WTC11 (cell line): ENCODE data around the gene EPM2A. TPM values are rescaled to one million over a fixed set of nuclear protein-coding genes. Genes with fewer than 3 reads are reported as not detected.

ENCODE experiments used
- ATAC-seq: fragments of 200-7000 bp; cut with Tn5 transposase; 2 replicates; pipeline ENCODE4 v1.10.0; 2021; ENCODE audit warnings: mild to moderate bottlenecking, moderate library complexity
- CTCF ChIA-PET: fragments of 300-600 bp; sonication (Branson Sonifier 250); formaldehyde crosslinking; loops from one replicate; lab custom pipeline; 2021; ENCODE audit warnings: antibody characterized with exemption; lab: Charles Lee
- POLR2A ChIA-PET: fragments of 350-600 bp; sonication (Branson Sonifier 250); formaldehyde crosslinking; loops from one replicate; lab custom pipeline; 2021; ENCODE audit warnings: antibody characterized with exemption; lab: Charles Lee
- DNase-seq: peaks from one replicate; pipeline ENCODE4 v3.0.0; 2021; ENCODE audit warnings: low spot score
- H3K27ac Mint-ChIP-seq: 2 replicates; pipeline ENCODE4 v1.8.0; 2021; ENCODE audit warnings: mixed read lengths
- H3K27me3 Mint-ChIP-seq: 2 replicates; pipeline ENCODE4 v1.8.0; 2021; ENCODE audit warnings: low read depth, mild to moderate bottlenecking, moderate library complexity, mixed read lengths
- H3K36me3 Mint-ChIP-seq: 2 replicates; pipeline ENCODE4 v1.8.0; 2021; ENCODE audit warnings: mixed read lengths
- H3K4me1 Mint-ChIP-seq: 2 replicates; pipeline ENCODE4 v1.8.0; 2022; ENCODE audit warnings: mixed read lengths
- H3K4me3 Mint-ChIP-seq: 2 replicates; pipeline ENCODE4 v1.8.0; 2021; ENCODE audit warnings: mild to moderate bottlenecking, moderate library complexity, mixed read lengths
- H3K9me3 Mint-ChIP-seq: 2 replicates; pipeline ENCODE4 v1.8.0; 2021; ENCODE audit warnings: mixed read lengths
- ATF1 ChIP-seq: sonication (generic); formaldehyde crosslinking; IDR thresholded peaks from 2 replicates; pipeline ENCODE4 v1.8.1; 2023; ENCODE audit warnings: mild to moderate bottlenecking, moderate library complexity, missing genetic modification reagents
- CBFB ChIP-seq: sonication (generic); formaldehyde crosslinking; IDR thresholded peaks from 2 replicates; pipeline ENCODE4 v1.8.1; 2022; ENCODE audit warnings: mild to moderate bottlenecking, low read depth, missing genetic modification reagents
- CREB1 ChIP-seq: sonication (generic); formaldehyde crosslinking; IDR thresholded peaks from 2 replicates; pipeline ENCODE4 v1.8.0; 2023; ENCODE audit warnings: mild to moderate bottlenecking, missing genetic modification reagents
- FOXP1 ChIP-seq: sonication (generic); formaldehyde crosslinking; IDR thresholded peaks from 2 replicates; pipeline ENCODE4 v1.8.0; 2022; ENCODE audit warnings: missing genetic modification reagents, mild to moderate bottlenecking, moderate library complexity, borderline replicate concordance
- JUN ChIP-seq: sonication (generic); formaldehyde crosslinking; IDR thresholded peaks from 2 replicates; pipeline ENCODE4 v1.8.0; 2023; ENCODE audit warnings: mild to moderate bottlenecking, missing genetic modification reagents
- MYBL2 ChIP-seq: sonication (generic); formaldehyde crosslinking; IDR thresholded peaks from 2 replicates; pipeline ENCODE4 v1.8.1; 2023; ENCODE audit warnings: mild to moderate bottlenecking, moderate library complexity, missing genetic modification reagents
- NFATC4 ChIP-seq: fragments of 250-450 bp; sonication (Bioruptor Pico); IDR thresholded peaks from 2 replicates; pipeline ENCODE4 v1.9.0; 2021; ENCODE audit warnings: mild to moderate bottlenecking
- NR3C1 ChIP-seq: sonication (generic); formaldehyde crosslinking; conservative IDR thresholded peaks from 2 replicates; pipeline ENCODE4 v1.8.1; 2023; ENCODE audit warnings: low read depth, mild to moderate bottlenecking, missing genetic modification reagents
- SOX15 ChIP-seq: fragments of 250-450 bp; sonication (Bioruptor Pico); IDR thresholded peaks from 2 replicates; pipeline ENCODE4 v1.9.0; 2021; ENCODE audit warnings: mild to moderate bottlenecking
- STAT6 ChIP-seq: sonication (generic); formaldehyde crosslinking; conservative IDR thresholded peaks from 2 replicates; pipeline ENCODE4 v1.8.1; 2023; ENCODE audit warnings: mild to moderate bottlenecking, low read depth, missing genetic modification reagents, moderate library complexity
- TEAD4 ChIP-seq: sonication (generic); formaldehyde crosslinking; IDR thresholded peaks from 2 replicates; pipeline ENCODE4 v1.8.0; 2022; ENCODE audit warnings: mild to moderate bottlenecking, missing genetic modification reagents
- ZBTB21 ChIP-seq: sonication (generic); formaldehyde crosslinking; IDR thresholded peaks from 2 replicates; pipeline ENCODE4 v1.8.1; 2023; ENCODE audit warnings: mild to moderate bottlenecking, missing genetic modification reagents, borderline replicate concordance
- ZNF232 ChIP-seq: sonication (generic); formaldehyde crosslinking; IDR thresholded peaks from 2 replicates; pipeline ENCODE4 v1.8.0; 2022; ENCODE audit warnings: mild to moderate bottlenecking, missing genetic modification reagents
- ZNF317 ChIP-seq: sonication (generic); formaldehyde crosslinking; IDR thresholded peaks from 2 replicates; pipeline ENCODE4 v1.8.1; 2023; ENCODE audit warnings: low read depth, mild to moderate bottlenecking, moderate library complexity, missing genetic modification reagents, borderline replicate concordance
- ZNF416 ChIP-seq: fragments of 250-450 bp; sonication (Bioruptor Pico); IDR thresholded peaks from 2 replicates; pipeline ENCODE4 v1.9.0; 2021; ENCODE audit warnings: mild to moderate bottlenecking, inconsistent platforms
- ZNF671 ChIP-seq: fragments of 250-450 bp; sonication (Bioruptor Pico); IDR thresholded peaks from 2 replicates; pipeline ENCODE4 v1.8.0; 2021; ENCODE audit warnings: mild to moderate bottlenecking
- total RNA-seq: library from RNA; stranded (reverse); gene quantifications from 3 replicates; pipeline ENCODE4 v1.2.3, GENCODE V29; 2021
- TF ChIP-seq, protein P1 (sequence below): sonication (generic); formaldehyde crosslinking; IDR thresholded peaks from 2 replicates; pipeline ENCODE4 v1.8.1; 2023; ENCODE audit warnings: mild to moderate bottlenecking, moderate library complexity, missing genetic modification reagents
- TF ChIP-seq, protein P2 (sequence below): sonication (generic); formaldehyde crosslinking; IDR thresholded peaks from 2 replicates; pipeline ENCODE4 v1.8.1; 2023; ENCODE audit warnings: mild to moderate bottlenecking, missing genetic modification reagents, moderate library complexity
- TF ChIP-seq, protein P3 (sequence below): fragments of 250-450 bp; sonication (Bioruptor Pico); IDR thresholded peaks from 2 replicates; pipeline ENCODE4 v1.9.0; 2021; ENCODE audit warnings: mild to moderate bottlenecking

Gene EPM2A
- total RNA-seq, 1 experiment from 2014 or later = 5.3 TPM

GRCh38 chr6:145623231-145623630, 112.1 kb downstream of the EPM2A start:
- no peak overlapping the region for H3K27ac Mint-ChIP-seq
- no peaks in the 10 kb centered on the region for H3K27me3 Mint-ChIP-seq
- H3K9me3 Mint-ChIP-seq = peaks cover 7% of the 10 kb centered on the region; the same call in 1 of the 2 replicates
- TF ChIP-seq ZNF671 (CRISPR knock-in tag) (no peak), SOX15 (CRISPR knock-in tag) (no peak), MYBL2 (CRISPR knock-in tag) (no peak), CBFB (CRISPR knock-in tag) (no peak), JUN (no peak), NFATC4 (CRISPR knock-in tag) (no peak), FOXP1 (no peak), ZNF232 (CRISPR knock-in tag) (no peak), ZBTB21 (CRISPR knock-in tag) (no peak)
- TF ChIP-seq, protein P1, sequence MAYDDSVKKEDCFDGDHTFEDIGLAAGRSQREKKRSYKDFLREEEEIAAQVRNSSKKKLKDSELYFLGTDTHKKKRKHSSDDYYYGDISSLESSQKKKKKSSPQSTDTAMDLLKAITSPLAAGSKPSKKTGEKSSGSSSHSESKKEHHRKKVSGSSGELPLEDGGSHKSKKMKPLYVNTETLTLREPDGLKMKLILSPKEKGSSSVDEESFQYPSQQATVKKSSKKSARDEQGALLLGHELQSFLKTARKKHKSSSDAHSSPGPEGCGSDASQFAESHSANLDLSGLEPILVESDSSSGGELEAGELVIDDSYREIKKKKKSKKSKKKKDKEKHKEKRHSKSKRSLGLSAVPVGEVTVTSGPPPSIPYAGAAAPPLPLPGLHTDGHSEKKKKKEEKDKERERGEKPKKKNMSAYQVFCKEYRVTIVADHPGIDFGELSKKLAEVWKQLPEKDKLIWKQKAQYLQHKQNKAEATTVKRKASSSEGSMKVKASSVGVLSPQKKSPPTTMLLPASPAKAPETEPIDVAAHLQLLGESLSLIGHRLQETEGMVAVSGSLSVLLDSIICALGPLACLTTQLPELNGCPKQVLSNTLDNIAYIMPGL (CRISPR knock-in tag) = no peak
- TF ChIP-seq, protein P2, sequence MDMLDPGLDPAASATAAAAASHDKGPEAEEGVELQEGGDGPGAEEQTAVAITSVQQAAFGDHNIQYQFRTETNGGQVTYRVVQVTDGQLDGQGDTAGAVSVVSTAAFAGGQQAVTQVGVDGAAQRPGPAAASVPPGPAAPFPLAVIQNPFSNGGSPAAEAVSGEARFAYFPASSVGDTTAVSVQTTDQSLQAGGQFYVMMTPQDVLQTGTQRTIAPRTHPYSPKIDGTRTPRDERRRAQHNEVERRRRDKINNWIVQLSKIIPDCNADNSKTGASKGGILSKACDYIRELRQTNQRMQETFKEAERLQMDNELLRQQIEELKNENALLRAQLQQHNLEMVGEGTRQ (CRISPR knock-in tag) = no peak
- TF ChIP-seq, protein P3, sequence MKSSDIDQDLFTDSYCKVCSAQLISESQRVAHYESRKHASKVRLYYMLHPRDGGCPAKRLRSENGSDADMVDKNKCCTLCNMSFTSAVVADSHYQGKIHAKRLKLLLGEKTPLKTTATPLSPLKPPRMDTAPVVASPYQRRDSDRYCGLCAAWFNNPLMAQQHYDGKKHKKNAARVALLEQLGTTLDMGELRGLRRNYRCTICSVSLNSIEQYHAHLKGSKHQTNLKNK (CRISPR knock-in tag) = no peak
- peak; percentile 48 for ATAC-seq
- no peak overlapping the region for H3K4me3 Mint-ChIP-seq
- no peaks in the 10 kb centered on the region for H3K36me3 Mint-ChIP-seq
- H3K4me1 Mint-ChIP-seq = no peaks in the 10 kb centered on the region
- POLR2A ChIA-PET = no interaction called here
- DNase-seq = no peak
- CTCF ChIA-PET = no interaction called here

DNA sequence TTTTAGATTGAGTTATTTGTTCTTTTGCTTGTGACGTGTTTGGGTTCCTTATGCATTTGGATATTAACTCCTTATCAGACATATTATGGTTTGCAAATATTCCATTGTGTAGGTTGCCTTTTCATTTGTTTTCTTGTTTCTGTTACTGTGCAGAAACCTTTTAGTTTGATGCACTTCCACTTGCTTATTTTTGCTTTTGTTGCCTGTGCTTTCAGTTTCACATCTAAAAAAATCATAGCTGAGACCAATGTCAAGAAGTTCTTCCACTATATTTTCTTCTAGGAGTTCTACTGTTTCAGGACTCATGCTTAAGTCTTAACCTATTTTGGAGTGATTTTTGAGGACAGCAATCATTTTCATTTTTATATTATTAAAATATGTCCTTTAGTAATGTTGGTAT, 113.5 kb downstream of the EPM2A start:
- ChIA-PET CTCF (interaction anchor here (0.9 kb wide), 1 partner anchor 12 kb away, joined by 3 read pairs; no protein-coding TSS in a partner anchor), POLR2A (no interaction called here)
- H3K36me3 Mint-ChIP-seq = no peaks in the 10 kb centered on the region
- TF ChIP-seq ZNF416 (CRISPR knock-in tag) (no peak), STAT6 (CRISPR knock-in tag) (no peak), ZNF317 (no peak)
- no peaks in the 10 kb centered on the region for H3K27me3 Mint-ChIP-seq
- no peaks in the 10 kb centered on the region for H3K4me1 Mint-ChIP-seq
- ATAC-seq (no peak), DNase-seq (no peak)
- H3K9me3 Mint-ChIP-seq = peaks cover 15% of the 10 kb centered on the region
- H3K4me3 Mint-ChIP-seq = no peak overlapping the region
- no peak overlapping the region for H3K27ac Mint-ChIP-seq

- CTCF ChIA-PET = no interaction called here
- H3K9me3 Mint-ChIP-seq = peaks cover 28% of the 10 kb centered on the region
- ATAC-seq (no peak), DNase-seq (no peak)
- TF ChIP-seq ZBTB21 (CRISPR knock-in tag) (no peak), TEAD4 (no peak), ATF1 (CRISPR knock-in tag) (no peak), NR3C1 (CRISPR knock-in tag) (no peak), CREB1 (CRISPR knock-in tag) (no peak)
- TF ChIP-seq, all 79 proteins: peak for 0
- H3K4me1 Mint-ChIP-seq = no peaks in the 10 kb centered on the region
- H3K36me3 Mint-ChIP-seq = no peaks in the 10 kb centered on the region; the same call in 1 of the 2 replicates
- POLR2A ChIA-PET = no interaction called here
- no peak overlapping the region for H3K4me3 Mint-ChIP-seq
- H3K27me3 Mint-ChIP-seq = no peaks in the 10 kb centered on the region
- H3K27ac Mint-ChIP-seq = no peak overlapping the region
Measured at GRCh38 chr6:145620088-145620487, 115.2 kb downstream of the EPM2A start.
